Measurements from ENCODE around the gene DMAC2L. TPM values are rescaled to one million over a fixed set of nuclear protein-coding genes. Genes with fewer than 3 reads are reported as not detected.

The DMAC2L gene
- total RNA-seq, 1 donor from 2014 or later: 13.5 TPM

GRCh38 chr14:50331596-50331995, 19.5 kb downstream of the DMAC2L start:
- TF ChIP-seq CTCF (IDR thresholded peaks at IDR 0.05): no peak
- no peak overlapping the region for H3K27ac ChIP-seq
- no peak overlapping the region for H3K4me3 ChIP-seq
- intact Hi-C loops (cut with DNase I): no loop called here
- H3K9me3 ChIP-seq: no peaks in the 10 kb centered on the region
- H3K4me1 ChIP-seq: peaks cover 0 to 3% of the 10 kb centered on the region in 2 donors
- H3K27me3 ChIP-seq: no peaks in the 10 kb centered on the region
- no peaks in the 10 kb centered on the region for H3K36me3 ChIP-seq
- DNase-seq (ENCODE audit: low spot score in 2 of 2): no peak

DNA sequence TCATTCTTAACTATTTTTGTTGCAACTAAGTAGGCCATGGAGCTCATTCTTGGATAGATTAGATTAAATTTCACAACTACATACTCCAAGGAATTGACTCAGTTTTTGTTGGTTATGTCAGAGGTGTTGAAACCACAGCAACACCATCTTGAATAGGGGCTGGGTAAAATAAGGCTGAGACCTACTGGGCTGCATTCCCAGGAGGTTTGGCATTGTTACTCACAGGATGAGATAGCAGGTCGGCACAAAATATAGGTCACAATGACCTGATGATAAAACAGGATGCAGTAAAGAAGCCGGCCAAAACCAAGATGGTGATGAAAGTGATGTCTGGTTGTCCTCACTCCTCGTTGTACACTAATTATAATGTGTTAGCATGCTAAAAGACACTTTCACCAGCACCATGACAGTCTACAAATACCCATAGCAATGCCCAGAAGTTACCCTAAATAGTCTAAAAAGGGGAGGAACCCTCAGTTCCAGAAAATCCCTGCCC, 20.9 kb downstream of the DMAC2L start:
- intact Hi-C loops (cut with DNase I): no loop called here
- DNase-seq (ENCODE audit: low spot score in 2 of 2): peak in 1 of 2 donors; percentile 72
- no peaks in the 10 kb centered on the region for H3K9me3 ChIP-seq
- no peaks in the 10 kb centered on the region for H3K27me3 ChIP-seq
- H3K36me3 ChIP-seq: no peaks in the 10 kb centered on the region
- no peak for TF ChIP-seq CTCF (IDR thresholded peaks at IDR 0.05)
- no peak overlapping the region for H3K27ac ChIP-seq
- no peak overlapping the region for H3K4me3 ChIP-seq
- peaks cover 0 to 3% of the 10 kb centered on the region in 2 donors for H3K4me1 ChIP-seq

GRCh38 chr14:50334211-50334610, 22.1 kb downstream of the DMAC2L start:
- Histone ChIP-seq H3K9me3 (no peaks in the 10 kb centered on the region), H3K27ac (no peak overlapping the region), H3K4me1 (peaks cover 0 to 3% of the 10 kb centered on the region in 2 donors), H3K36me3 (no peaks in the 10 kb centered on the region), H3K27me3 (no peaks in the 10 kb centered on the region), H3K4me3 (no peak overlapping the region)
- DNase-seq (ENCODE audit: low spot score in 2 of 2): no peak
- TF ChIP-seq CTCF (IDR thresholded peaks at IDR 0.05): no peak
- intact Hi-C loops (cut with DNase I): no loop called here

DNA sequence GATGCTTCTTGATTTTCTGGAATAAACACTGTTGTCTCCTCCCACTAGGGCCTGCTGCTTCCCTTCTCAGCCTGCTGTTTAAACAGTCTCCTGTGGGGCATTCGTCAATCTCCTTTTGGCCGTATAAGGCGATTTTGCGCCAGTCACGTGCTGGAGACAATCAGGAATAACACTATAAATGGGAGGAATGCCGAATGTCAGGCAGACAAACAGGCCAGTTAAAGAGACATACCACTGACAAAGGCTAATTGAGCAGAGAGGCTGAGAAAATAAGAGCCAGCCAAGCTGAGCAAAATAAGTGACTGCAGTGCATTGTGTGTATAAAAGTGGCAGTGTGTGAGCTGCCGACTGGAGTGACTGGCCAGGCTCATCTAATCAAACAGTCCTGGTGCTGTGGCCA, 23.3 kb downstream of the DMAC2L start:
- Histone ChIP-seq H3K9me3 (no peaks in the 10 kb centered on the region), H3K27me3 (no peaks in the 10 kb centered on the region), H3K36me3 (no peaks in the 10 kb centered on the region), H3K27ac (peak overlapping the region in 1 of 2 donors; percentile 23), H3K4me1 (peaks cover 0 to 3% of the 10 kb centered on the region in 2 donors), H3K4me3 (no peak overlapping the region)
- no peak for DNase-seq (ENCODE audit: low spot score in 2 of 2)
- intact Hi-C loops (cut with DNase I): no loop called here
- no peak for TF ChIP-seq CTCF (IDR thresholded peaks at IDR 0.05)

DNA sequence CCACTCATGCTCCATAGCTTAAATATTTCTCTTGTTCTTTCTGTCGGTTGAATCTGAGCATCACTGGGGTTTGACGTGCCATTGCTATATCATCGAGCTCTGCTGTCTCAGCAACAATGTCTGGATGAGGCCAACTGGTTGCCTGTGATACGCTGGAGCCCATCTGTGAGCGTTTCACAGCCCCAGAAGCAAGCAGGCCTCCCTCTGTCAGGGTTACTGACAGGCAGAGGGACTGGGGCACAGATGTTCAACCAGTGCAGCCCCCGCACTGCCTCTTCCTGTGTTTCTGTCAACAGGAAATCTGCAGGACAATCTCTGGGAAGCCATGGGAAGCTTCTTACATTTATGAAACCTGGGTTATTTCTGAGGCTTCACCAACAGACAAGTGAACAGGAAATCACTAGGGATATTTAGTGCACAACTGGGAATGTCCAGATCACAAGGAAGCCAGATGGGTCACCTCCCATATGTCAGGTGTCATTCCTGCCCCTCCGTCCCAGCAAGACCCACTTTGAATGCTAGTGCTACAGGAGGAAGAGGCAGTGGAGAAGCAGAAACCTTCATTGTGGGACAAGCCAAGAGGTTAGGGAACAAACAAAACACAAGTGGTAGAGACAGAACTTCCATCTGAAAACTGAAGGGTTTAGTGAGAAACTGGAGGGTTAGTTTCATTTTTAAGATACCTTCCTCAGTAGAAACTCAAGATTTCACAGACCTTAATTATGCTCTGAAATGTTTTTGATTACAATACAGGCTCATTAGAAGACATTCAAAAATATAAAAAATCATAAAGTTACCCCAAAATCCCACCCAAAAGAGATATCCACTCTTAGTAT, 24.1 kb downstream of the DMAC2L start:
- Histone ChIP-seq H3K4me3 (no peak overlapping the region), H3K27ac (peak overlapping the region in 1 of 2 donors; percentile 23), H3K36me3 (no peaks in the 10 kb centered on the region), H3K9me3 (no peaks in the 10 kb centered on the region), H3K4me1 (peaks cover 0 to 3% of the 10 kb centered on the region in 2 donors), H3K27me3 (no peaks in the 10 kb centered on the region)
- TF ChIP-seq CTCF (IDR thresholded peaks at IDR 0.05): no peak
- no peak for DNase-seq (ENCODE audit: low spot score in 2 of 2)
- intact Hi-C loops (cut with DNase I): no loop called here
